ENCODE measurements around the gene CASZ1. TPM values are rescaled to one million over a fixed set of nuclear protein-coding genes. Genes with fewer than 3 reads are reported as not detected.

CASZ1 gene
- polyA plus RNA-seq, 1 experiment = 0.64 TPM

GRCh38 chr1:10643607-10644306, 152.7 kb downstream of the CASZ1 start:
- DNase-seq (ENCODE audit: low read depth) = no peak
- ChIA-PET POLR2A (no interaction called here), CTCF (no interaction called here)
- no peaks in the 10 kb centered on the region for H3K36me3 ChIP-seq (ENCODE audit: control insufficient read depth, insufficient read depth, low read length)
- TF ChIP-seq, protein P1, sequence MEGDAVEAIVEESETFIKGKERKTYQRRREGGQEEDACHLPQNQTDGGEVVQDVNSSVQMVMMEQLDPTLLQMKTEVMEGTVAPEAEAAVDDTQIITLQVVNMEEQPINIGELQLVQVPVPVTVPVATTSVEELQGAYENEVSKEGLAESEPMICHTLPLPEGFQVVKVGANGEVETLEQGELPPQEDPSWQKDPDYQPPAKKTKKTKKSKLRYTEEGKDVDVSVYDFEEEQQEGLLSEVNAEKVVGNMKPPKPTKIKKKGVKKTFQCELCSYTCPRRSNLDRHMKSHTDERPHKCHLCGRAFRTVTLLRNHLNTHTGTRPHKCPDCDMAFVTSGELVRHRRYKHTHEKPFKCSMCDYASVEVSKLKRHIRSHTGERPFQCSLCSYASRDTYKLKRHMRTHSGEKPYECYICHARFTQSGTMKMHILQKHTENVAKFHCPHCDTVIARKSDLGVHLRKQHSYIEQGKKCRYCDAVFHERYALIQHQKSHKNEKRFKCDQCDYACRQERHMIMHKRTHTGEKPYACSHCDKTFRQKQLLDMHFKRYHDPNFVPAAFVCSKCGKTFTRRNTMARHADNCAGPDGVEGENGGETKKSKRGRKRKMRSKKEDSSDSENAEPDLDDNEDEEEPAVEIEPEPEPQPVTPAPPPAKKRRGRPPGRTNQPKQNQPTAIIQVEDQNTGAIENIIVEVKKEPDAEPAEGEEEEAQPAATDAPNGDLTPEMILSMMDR (IDR thresholded peaks at IDR 0.05; ENCODE audit: insufficient read depth, low read depth, low read length) = no peak
- no peak overlapping the region for H3K4me3 ChIP-seq (ENCODE audit: low read depth, low read length)
- H3K27me3 ChIP-seq (ENCODE audit: control insufficient read depth, insufficient read depth, low read length) = no peaks in the 10 kb centered on the region

GRCh38 chr1:10642403-10643080, 153.9 kb downstream of the CASZ1 start:
- Histone ChIP-seq H3K36me3 (ENCODE audit: control insufficient read depth, insufficient read depth, low read length) (no peaks in the 10 kb centered on the region), H3K27me3 (ENCODE audit: control insufficient read depth, insufficient read depth, low read length) (no peaks in the 10 kb centered on the region), H3K4me3 (ENCODE audit: low read depth, low read length) (no peak overlapping the region)
- DNase-seq (ENCODE audit: low read depth) = no peak
- TF ChIP-seq, protein P1 (IDR thresholded peaks at IDR 0.05; ENCODE audit: insufficient read depth, low read depth, low read length) = no peak
- ChIA-PET POLR2A (no interaction called here), CTCF (no interaction called here)

DNA sequence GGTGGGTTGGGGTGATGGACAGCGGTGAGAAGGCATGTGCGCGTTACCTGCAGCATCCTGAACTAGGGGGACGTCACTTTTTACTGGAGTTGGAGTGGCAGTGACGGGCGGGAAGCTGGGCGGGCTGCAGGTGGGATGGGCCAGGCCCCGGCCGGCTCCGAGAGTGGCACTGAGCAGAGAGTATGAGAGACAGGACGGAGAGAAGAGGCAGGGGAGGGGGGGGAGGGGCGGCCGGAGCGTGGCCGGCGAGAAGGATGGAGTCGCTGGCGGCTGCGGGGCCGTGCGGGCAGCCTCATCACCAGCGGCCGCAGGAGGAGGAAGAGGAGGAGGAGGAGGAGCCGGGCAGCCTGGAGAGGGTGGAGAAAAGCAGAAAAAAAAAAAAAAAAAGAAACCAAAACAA, 154.5 kb downstream of the CASZ1 start:
- DNase-seq (ENCODE audit: low read depth) = no peak
- Histone ChIP-seq H3K36me3 (ENCODE audit: control insufficient read depth, insufficient read depth, low read length) (no peaks in the 10 kb centered on the region), H3K4me3 (ENCODE audit: low read depth, low read length) (no peak overlapping the region), H3K27me3 (ENCODE audit: control insufficient read depth, insufficient read depth, low read length) (no peaks in the 10 kb centered on the region)
- ChIA-PET CTCF (no interaction called here), POLR2A (no interaction called here)
- TF ChIP-seq, protein P1 (IDR thresholded peaks at IDR 0.05; ENCODE audit: insufficient read depth, low read depth, low read length) = no peak

GRCh38 chr1:10640843-10641553, 155.4 kb downstream of the CASZ1 start:
- Histone ChIP-seq H3K36me3 (ENCODE audit: control insufficient read depth, insufficient read depth, low read length) (no peaks in the 10 kb centered on the region), H3K4me3 (ENCODE audit: low read depth, low read length) (no peak overlapping the region), H3K27me3 (ENCODE audit: control insufficient read depth, insufficient read depth, low read length) (no peaks in the 10 kb centered on the region)
- TF ChIP-seq, protein P1 (IDR thresholded peaks at IDR 0.05; ENCODE audit: insufficient read depth, low read depth, low read length) = no peak
- POLR2A ChIA-PET = no interaction called here
- no peak for DNase-seq (ENCODE audit: low read depth)
- CTCF ChIA-PET = interaction anchor here (1.1 to 1.3 kb wide), 2 partner anchors 60 to 146 kb away, joined by 3 read pairs; no protein-coding TSS in a partner anchor
